SK-N-SH (cell line): ENCODE measurements around the gene ENDOD1. TPM values are rescaled to one million over a fixed set of nuclear protein-coding genes. Genes with fewer than 3 reads are reported as not detected.

Experiments
- CTCF ChIA-PET: fragments of 300-600, 350-600 bp; formaldehyde crosslinking; extraction: SDS; loops from one replicate; lab custom pipeline; 2021; lab: Yijun Ruan, JAX
- POLR2A ChIA-PET: fragments of 350-600 bp; sonication (Branson Sonifier 250); formaldehyde crosslinking; extraction: SDS; loops from one replicate; lab custom pipeline; 2020; ENCODE audit warnings: antibody characterized with exemption, inconsistent platforms; lab: Yijun Ruan, JAX
- DNase-seq: peaks from one replicate; pipeline ENCODE4 v3.0.0; 2012
- H2AFZ ChIP-seq: fragments of 200-600 bp; sonication (generic); 2 replicates; pipeline ENCODE4 v1.8.1; 2016; ENCODE audit warnings: antibody characterized with exemption, mild to moderate bottlenecking, low read depth
- H3F3A ChIP-seq: fragments of 200-600 bp; sonication (generic); replicated peaks from 2 replicates; pipeline ENCODE3; 2016; ENCODE audit warnings: antibody characterized with exemption, mild to moderate bottlenecking; ENCODE audit not compliant: insufficient read depth
- H3K27ac ChIP-seq, 2 experiments: fragments of 200-500 bp in 1 of 2; fragments of 200-600 bp in 1 of 2; sonication (Bioruptor generic) in 1 of 2; sonication (generic), shearing (Covaris generic) in 1 of 2; 2 replicates each; pipeline versions ENCODE4 v1.5.1 to v1.6.1; 2014 to 2016; ENCODE audit warnings: low read depth in 2 of 2, inconsistent platforms in 1 of 2, low read length in 1 of 2, mild to moderate bottlenecking in 1 of 2, mixed read lengths in 1 of 2
- H3K27me3 ChIP-seq: fragments of 200-600 bp; sonication (generic), shearing (Covaris generic); 2 replicates; pipeline ENCODE4 v1.6.1; 2016; ENCODE audit warnings: mixed run types; ENCODE audit not compliant: insufficient read depth
- H3K36me3 ChIP-seq, 2 experiments: fragments of 200-500 bp in 1 of 2; fragments of 200-600 bp in 1 of 2; sonication (Bioruptor generic) in 1 of 2; sonication (generic) in 1 of 2; replicated peaks in 1 of 2; 2 replicates each; pipeline versions ENCODE3 to v1.5.1; 2014 to 2016; ENCODE audit warnings: low read length in 1 of 2, mild to moderate bottlenecking in 1 of 2; ENCODE audit not compliant: insufficient read depth in 2 of 2, control insufficient read depth in 1 of 2
- H3K4me1 ChIP-seq, 2 experiments: fragments of 200-500 bp in 1 of 2; fragments of 200-600 bp in 1 of 2; sonication (Bioruptor generic) in 1 of 2; sonication (generic), shearing (Covaris generic) in 1 of 2; 2 replicates each; pipeline versions ENCODE4 v1.5.1 to v1.6.1; 2014 to 2016; ENCODE audit warnings: low read depth in 1 of 2, low read length in 1 of 2, mixed run types in 1 of 2; ENCODE audit not compliant: insufficient read depth in 2 of 2, control insufficient read depth in 1 of 2
- H3K4me2 ChIP-seq: fragments of 200-600 bp; sonication (generic), shearing (Covaris generic); 2 replicates; pipeline ENCODE4 v1.6.1; 2017; ENCODE audit warnings: mixed run types
- H3K4me3 ChIP-seq, 2 experiments: fragments of 200-500 bp in 1 of 2; fragments of 200-600 bp in 1 of 2; sonication (Bioruptor generic) in 1 of 2; sonication (generic), shearing (Covaris generic) in 1 of 2; 2 replicates each; pipeline versions ENCODE4 v1.5.1 to v1.8.1; 2014 to 2016; ENCODE audit warnings: low read depth in 2 of 2, inconsistent platforms in 1 of 2, low read length in 1 of 2, mild to moderate bottlenecking in 1 of 2, mixed read lengths in 1 of 2, moderate library complexity in 1 of 2
- H3K79me2 ChIP-seq: fragments of 200-600 bp; sonication (generic); 2 replicates; pipeline ENCODE4 v1.8.1; 2017; ENCODE audit warnings: mild to moderate bottlenecking; ENCODE audit not compliant: insufficient read depth
- H3K9ac ChIP-seq: fragments of 200-600 bp; sonication (generic); 2 replicates; pipeline ENCODE4 v1.6.1; 2017; ENCODE audit warnings: mixed run types
- H3K9me2 ChIP-seq: fragments of 200-600 bp; sonication (generic); 2 replicates; pipeline ENCODE4 v1.6.1; 2017; ENCODE audit warnings: mixed run types
- H3K9me3 ChIP-seq: fragments of 200-600 bp; sonication (generic); 2 replicates; pipeline ENCODE4 v1.6.1; 2017; ENCODE audit warnings: mixed run types, mild to moderate bottlenecking, moderate library complexity
- H4K20me1 ChIP-seq: fragments of 200-600 bp; sonication (generic); 2 replicates; pipeline ENCODE4 v1.6.1; 2017; ENCODE audit warnings: mild to moderate bottlenecking, mixed run types; ENCODE audit not compliant: insufficient read depth
- CHD2 ChIP-seq: fragments of 150-350 bp; IDR thresholded peaks from 2 replicates; pipeline ENCODE4 v1.6.1; 2018; ENCODE audit warnings: low read length; ENCODE audit not compliant: partially characterized antibody
- EP300 ChIP-seq, 2 experiments: IDR thresholded peaks; 2 replicates each; pipeline versions ENCODE4 v1.4.0 to v1.6.1; 2012; ENCODE audit warnings: borderline replicate concordance in 1 of 2, low read depth in 1 of 2, low read length in 1 of 2
- EZH2phosphoT487 ChIP-seq: fragments of 200-600 bp; sonication (generic); IDR thresholded peaks from 2 replicates; pipeline ENCODE4 v1.6.1; 2017; ENCODE audit warnings: low read depth, mixed run types, mild to moderate bottlenecking, antibody characterized with exemption, moderate library complexity, borderline replicate concordance
- JUND ChIP-seq: IDR thresholded peaks from 2 replicates; pipeline ENCODE4 v1.4.0; 2012
- NRF1 ChIP-seq: IDR thresholded peaks from 2 replicates; pipeline ENCODE4 v1.6.1; 2012; ENCODE audit warnings: low read depth, mild to moderate bottlenecking, low read length
- RCOR1 ChIP-seq: fragments of 150-350 bp; IDR thresholded peaks from 2 replicates; pipeline ENCODE4 v1.6.1; 2017; ENCODE audit warnings: antibody characterized with exemption, low read length
- SIN3A ChIP-seq: IDR thresholded peaks from 2 replicates; pipeline ENCODE4 v1.6.1; 2012; ENCODE audit warnings: low read depth, mild to moderate bottlenecking, low read length, moderate library complexity, borderline replicate concordance
- TEAD4 ChIP-seq: IDR thresholded peaks from 2 replicates; pipeline ENCODE4 v1.4.0; 2012; ENCODE audit warnings: mild to moderate bottlenecking, borderline replicate concordance; ENCODE audit not compliant: insufficient read depth
- WGBS: methylation state at CpG from one replicate; pipeline ENCODE4 v1.1.6; 2017; ENCODE audit warnings: low lambda C conversion rate; 5-methylcytosine and 5-hydroxymethylcytosine counted together
- polyA plus RNA-seq, 3 experiments: library from polyadenylated mRNA; depleted of rRNA; stranded (reverse); fragments of >200 nt; gene quantifications; 2 replicates each; pipeline ENCODE4 v1.2.3, GENCODE V29; 2012
- TF ChIP-seq, protein P1 (sequence below): IDR thresholded peaks from 2 replicates; pipeline ENCODE4 v1.4.0; 2012; ENCODE audit warnings: low read depth, borderline replicate concordance
- TF ChIP-seq, protein P2 (sequence below): fragments of 150-350 bp; IDR thresholded peaks from 2 replicates; pipeline ENCODE4 v1.6.1; 2016; ENCODE audit warnings: mild to moderate bottlenecking, low read depth, low read length
- TF ChIP-seq, protein P3 (sequence below): IDR thresholded peaks from 2 replicates; pipeline ENCODE4 v1.6.1; 2012; ENCODE audit warnings: mild to moderate bottlenecking, low read depth, low read length, moderate library complexity

ENDOD1 gene
- polyA plus RNA-seq, 1 of the 3 experiments (the other 2 are of a cell fraction) = 15.0 TPM

DNA sequence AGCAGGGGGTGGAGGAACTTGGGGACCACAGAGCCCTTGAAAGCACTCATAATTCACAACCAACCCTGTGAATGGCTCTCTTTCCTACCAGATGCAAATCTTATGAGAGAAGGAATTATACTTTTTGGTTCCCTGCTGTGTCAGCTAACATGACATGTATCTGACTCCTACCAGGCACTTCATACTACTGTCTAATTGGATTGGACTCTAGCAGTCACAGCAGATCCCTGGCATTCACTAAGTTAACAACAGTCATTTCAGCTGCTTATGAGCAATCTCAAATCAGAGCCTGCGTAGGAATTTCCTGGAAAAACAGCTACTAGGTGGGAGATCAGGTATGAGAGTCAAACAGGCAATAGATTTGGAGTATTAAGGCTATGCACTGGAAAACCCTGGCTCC, 11.1 kb upstream of the ENDOD1 start:
- no peak overlapping the region for H2AFZ ChIP-seq
- no peaks in the 10 kb centered on the region for H3K36me3 ChIP-seq
- H3K79me2 ChIP-seq = no peaks in the 10 kb centered on the region
- no peaks in the 10 kb centered on the region for H3K9me3 ChIP-seq
- ChIA-PET CTCF (interaction anchor here (1.2 to 3.5 kb wide), 3 partner anchors 9 to 627 kb away, joined by 4 to 21 read pairs (median 4); partner anchors contain the start of gene SRSF8), POLR2A (no interaction called here)
- H3K4me2 ChIP-seq = no peak overlapping the region
- H3K9me2 ChIP-seq = no peaks in the 10 kb centered on the region
- TF ChIP-seq JUND (no peak), SIN3A (no peak), NRF1 (no peak), RCOR1 (no peak), EZH2phosphoT487 (no peak), CHD2 (no peak), EP300 (IDR thresholded peaks at IDR 0.05; ENCODE audit: borderline replicate concordance in 1 of 2, low read depth in 1 of 2, low read length in 1 of 2) (no peak), TEAD4 (no peak)
- TF ChIP-seq, protein P1, sequence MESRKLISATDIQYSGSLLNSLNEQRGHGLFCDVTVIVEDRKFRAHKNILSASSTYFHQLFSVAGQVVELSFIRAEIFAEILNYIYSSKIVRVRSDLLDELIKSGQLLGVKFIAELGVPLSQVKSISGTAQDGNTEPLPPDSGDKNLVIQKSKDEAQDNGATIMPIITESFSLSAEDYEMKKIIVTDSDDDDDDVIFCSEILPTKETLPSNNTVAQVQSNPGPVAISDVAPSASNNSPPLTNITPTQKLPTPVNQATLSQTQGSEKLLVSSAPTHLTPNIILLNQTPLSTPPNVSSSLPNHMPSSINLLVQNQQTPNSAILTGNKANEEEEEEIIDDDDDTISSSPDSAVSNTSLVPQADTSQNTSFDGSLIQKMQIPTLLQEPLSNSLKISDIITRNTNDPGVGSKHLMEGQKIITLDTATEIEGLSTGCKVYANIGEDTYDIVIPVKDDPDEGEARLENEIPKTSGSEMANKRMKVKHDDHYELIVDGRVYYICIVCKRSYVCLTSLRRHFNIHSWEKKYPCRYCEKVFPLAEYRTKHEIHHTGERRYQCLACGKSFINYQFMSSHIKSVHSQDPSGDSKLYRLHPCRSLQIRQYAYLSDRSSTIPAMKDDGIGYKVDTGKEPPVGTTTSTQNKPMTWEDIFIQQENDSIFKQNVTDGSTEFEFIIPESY = no peak
- TF ChIP-seq, protein P2, sequence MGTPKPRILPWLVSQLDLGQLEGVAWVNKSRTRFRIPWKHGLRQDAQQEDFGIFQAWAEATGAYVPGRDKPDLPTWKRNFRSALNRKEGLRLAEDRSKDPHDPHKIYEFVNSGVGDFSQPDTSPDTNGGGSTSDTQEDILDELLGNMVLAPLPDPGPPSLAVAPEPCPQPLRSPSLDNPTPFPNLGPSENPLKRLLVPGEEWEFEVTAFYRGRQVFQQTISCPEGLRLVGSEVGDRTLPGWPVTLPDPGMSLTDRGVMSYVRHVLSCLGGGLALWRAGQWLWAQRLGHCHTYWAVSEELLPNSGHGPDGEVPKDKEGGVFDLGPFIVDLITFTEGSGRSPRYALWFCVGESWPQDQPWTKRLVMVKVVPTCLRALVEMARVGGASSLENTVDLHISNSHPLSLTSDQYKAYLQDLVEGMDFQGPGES = no peak
- TF ChIP-seq, protein P3, sequence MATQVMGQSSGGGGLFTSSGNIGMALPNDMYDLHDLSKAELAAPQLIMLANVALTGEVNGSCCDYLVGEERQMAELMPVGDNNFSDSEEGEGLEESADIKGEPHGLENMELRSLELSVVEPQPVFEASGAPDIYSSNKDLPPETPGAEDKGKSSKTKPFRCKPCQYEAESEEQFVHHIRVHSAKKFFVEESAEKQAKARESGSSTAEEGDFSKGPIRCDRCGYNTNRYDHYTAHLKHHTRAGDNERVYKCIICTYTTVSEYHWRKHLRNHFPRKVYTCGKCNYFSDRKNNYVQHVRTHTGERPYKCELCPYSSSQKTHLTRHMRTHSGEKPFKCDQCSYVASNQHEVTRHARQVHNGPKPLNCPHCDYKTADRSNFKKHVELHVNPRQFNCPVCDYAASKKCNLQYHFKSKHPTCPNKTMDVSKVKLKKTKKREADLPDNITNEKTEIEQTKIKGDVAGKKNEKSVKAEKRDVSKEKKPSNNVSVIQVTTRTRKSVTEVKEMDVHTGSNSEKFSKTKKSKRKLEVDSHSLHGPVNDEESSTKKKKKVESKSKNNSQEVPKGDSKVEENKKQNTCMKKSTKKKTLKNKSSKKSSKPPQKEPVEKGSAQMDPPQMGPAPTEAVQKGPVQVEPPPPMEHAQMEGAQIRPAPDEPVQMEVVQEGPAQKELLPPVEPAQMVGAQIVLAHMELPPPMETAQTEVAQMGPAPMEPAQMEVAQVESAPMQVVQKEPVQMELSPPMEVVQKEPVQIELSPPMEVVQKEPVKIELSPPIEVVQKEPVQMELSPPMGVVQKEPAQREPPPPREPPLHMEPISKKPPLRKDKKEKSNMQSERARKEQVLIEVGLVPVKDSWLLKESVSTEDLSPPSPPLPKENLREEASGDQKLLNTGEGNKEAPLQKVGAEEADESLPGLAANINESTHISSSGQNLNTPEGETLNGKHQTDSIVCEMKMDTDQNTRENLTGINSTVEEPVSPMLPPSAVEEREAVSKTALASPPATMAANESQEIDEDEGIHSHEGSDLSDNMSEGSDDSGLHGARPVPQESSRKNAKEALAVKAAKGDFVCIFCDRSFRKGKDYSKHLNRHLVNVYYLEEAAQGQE = no peak
- no peaks in the 10 kb centered on the region for H4K20me1 ChIP-seq
- peaks cover 3 to 7% of the 10 kb centered on the region in 2 experiments; a peak in 2 of 4 replicates for H3K4me1 ChIP-seq
- H3K27me3 ChIP-seq = no peaks in the 10 kb centered on the region
- DNase-seq = no peak
- WGBS = 64% methylated on average over 1 of the region's 1 CpG
- no peaks in the 10 kb centered on the region for H3F3A ChIP-seq
- H3K27ac ChIP-seq = no peak overlapping the region
- H3K4me3 ChIP-seq = no peak overlapping the region
- no peak overlapping the region for H3K9ac ChIP-seq
